Measurements from ENCODE around the gene GFRA4. TPM values are rescaled to one million over a fixed set of nuclear protein-coding genes. Genes with fewer than 3 reads are reported as not detected.

Gene GFRA4
- total RNA-seq, 4 donors from 2014 or later: not detected

DNA sequence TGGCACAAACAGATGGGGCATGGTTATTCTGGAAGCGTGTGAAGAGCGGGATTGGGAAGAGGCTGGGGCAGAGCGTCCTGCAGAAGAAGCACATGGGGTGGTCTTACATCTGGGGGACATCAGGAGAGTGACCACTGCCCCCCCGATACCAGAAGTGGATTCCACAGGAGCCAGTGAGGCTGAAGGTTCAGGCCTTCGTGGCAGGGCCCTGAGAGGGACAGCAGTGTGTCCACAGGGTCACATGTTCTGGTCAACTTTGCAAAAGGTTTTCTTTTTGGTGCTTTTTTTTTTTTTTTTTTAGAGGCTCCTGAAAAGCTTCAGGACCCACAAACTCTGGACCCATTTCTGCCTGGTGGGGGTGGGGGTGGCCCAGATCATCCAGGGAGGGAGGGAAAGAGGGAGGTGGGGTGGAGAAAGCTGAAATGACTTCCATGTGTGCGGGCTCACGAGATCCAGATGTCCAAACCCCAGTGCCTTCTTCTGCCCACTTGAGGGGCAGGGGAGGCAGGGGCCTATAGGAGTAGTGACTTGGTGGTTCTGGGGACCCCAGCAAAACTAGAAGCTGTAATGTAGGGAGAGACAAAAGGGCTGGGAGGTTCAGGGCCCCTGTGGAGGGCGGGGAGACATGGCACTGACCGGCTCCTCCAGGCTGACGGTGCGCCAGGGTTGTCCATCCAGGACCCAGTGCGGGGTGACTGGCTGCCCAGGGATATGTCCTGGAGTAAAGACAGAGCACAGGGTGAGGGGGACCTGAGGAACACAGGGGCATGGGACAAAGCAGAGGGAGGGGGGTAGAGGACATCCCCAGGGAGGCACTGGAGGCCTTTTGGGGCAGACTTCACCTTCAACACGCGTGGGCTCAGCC, 15.9 kb upstream of the GFRA4 start:
- Histone ChIP-seq H3K27me3 (peaks cover 5 to 23% (median 9%) of the 10 kb centered on the region in 3 donors), H3K36me3 (no peaks in the 10 kb centered on the region), H3K9me3 (no peaks in the 10 kb centered on the region), H3K4me3 (peak overlapping the region in 1 of 4 donors; percentile 57), H3K4me1 (peaks cover 0 to 13% of the 10 kb centered on the region in 2 donors), H3K27ac (peak overlapping the region; percentile 63 to 70 (median 66))
- in situ Hi-C loops (cut with MboI; ENCODE audit: low sequenced_read_pairs in 4 of 4): loop anchor here in 2 of 4 donors (5.0 kb wide), 2 partner anchors 33 to 38 kb away; partner anchors contain the start of gene SIGLEC1 (in 1 of the 2)
- DNase-seq (no peak), ATAC-seq (no peak)
- intact Hi-C loops (cut with DNase I; ENCODE audit: low total_unique reads): loop anchor here (5.0 kb wide), 1 partner anchor 88 kb away; the partner anchor contains the start of gene ADISSP
- TF ChIP-seq CTCF (IDR thresholded peaks at IDR 0.05 in 4 of 5, conservative IDR thresholded peaks at IDR 0.05 in 1 of 5) (no peak), POLR2A (IDR thresholded peaks at IDR 0.05) (no peak)

DNA sequence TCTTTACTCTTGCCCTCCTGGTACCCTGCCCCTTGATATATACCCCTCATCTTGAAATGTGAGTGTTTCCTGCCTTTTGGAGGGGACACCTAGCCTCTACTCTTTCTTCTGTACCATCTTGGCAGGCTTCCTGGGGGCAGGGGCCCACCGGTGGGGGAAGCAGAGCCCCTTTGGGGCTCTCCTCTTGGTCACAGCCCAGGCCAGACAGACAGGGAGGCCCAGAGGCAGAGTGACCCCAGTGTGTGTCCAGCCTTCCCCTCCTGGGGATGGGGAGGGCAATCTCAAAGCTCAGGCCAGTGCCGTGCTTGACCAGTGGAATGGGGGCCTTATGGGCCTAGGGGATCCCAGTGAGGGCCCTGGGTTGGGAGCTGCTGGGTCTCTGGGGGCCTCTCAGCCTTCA, 15.0 kb upstream of the GFRA4 start:
- intact Hi-C loops (cut with DNase I; ENCODE audit: low total_unique reads) (loop anchor here (5.0 kb wide), 1 partner anchor 89 kb away; the partner anchor contains the start of gene ADISSP), in situ Hi-C loops (cut with MboI; ENCODE audit: low sequenced_read_pairs in 4 of 4) (loop anchor here in 2 of 4 donors (5.0 kb wide), 2 partner anchors 34 to 39 kb away; partner anchors contain the start of gene SIGLEC1 (in 1 of the 2))
- no peak overlapping the region for H3K4me3 ChIP-seq
- peak overlapping the region; percentile 18 to 52 (median 32) for H3K27ac ChIP-seq
- H3K36me3 ChIP-seq: no peaks in the 10 kb centered on the region
- peaks cover 5 to 23% (median 9%) of the 10 kb centered on the region in 3 donors for H3K27me3 ChIP-seq
- DNase-seq: no peak
- ATAC-seq: no peak
- peaks cover 0 to 13% of the 10 kb centered on the region in 2 donors for H3K4me1 ChIP-seq
- no peaks in the 10 kb centered on the region for H3K9me3 ChIP-seq
- TF ChIP-seq POLR2A (IDR thresholded peaks at IDR 0.05) (no peak), CTCF (IDR thresholded peaks at IDR 0.05 in 4 of 5, conservative IDR thresholded peaks at IDR 0.05 in 1 of 5) (no peak)

GRCh38 chr20:3677733-3678132, 14.5 kb upstream of the GFRA4 start:
- DNase-seq (no peak), ATAC-seq (no peak)
- in situ Hi-C loops (cut with MboI; ENCODE audit: low sequenced_read_pairs in 4 of 4): loop anchor here in 2 of 4 donors (5.0 kb wide), 2 partner anchors 35 to 40 kb away; partner anchors contain the start of gene SIGLEC1 (in 1 of the 2)
- Histone ChIP-seq H3K4me3 (no peak overlapping the region), H3K36me3 (no peaks in the 10 kb centered on the region), H3K4me1 (peaks cover 0 to 13% of the 10 kb centered on the region in 2 donors), H3K9me3 (no peaks in the 10 kb centered on the region), H3K27ac (peak overlapping the region; percentile 18 to 52 (median 32)), H3K27me3 (peaks cover 5 to 22% (median 9%) of the 10 kb centered on the region in 3 donors)
- TF ChIP-seq POLR2A (IDR thresholded peaks at IDR 0.05) (no peak), CTCF (IDR thresholded peaks at IDR 0.05 in 4 of 5, conservative IDR thresholded peaks at IDR 0.05 in 1 of 5) (no peak)
- intact Hi-C loops (cut with DNase I; ENCODE audit: low total_unique reads): loop anchor here (5.0 kb wide), 1 partner anchor 90 kb away; the partner anchor contains the start of gene ADISSP

- Histone ChIP-seq H3K4me3 (no peak overlapping the region), H3K27me3 (peaks cover 0 to 3% (median 0%) of the 10 kb centered on the region in 3 donors), H3K36me3 (no peaks in the 10 kb centered on the region), H3K4me1 (peaks cover 0 to 8% of the 10 kb centered on the region in 2 donors), H3K27ac (no peak overlapping the region), H3K9me3 (no peaks in the 10 kb centered on the region)
- no peak for TF ChIP-seq CTCF (IDR thresholded peaks at IDR 0.05 in 4 of 5, conservative IDR thresholded peaks at IDR 0.05 in 1 of 5)
- no peak for TF ChIP-seq POLR2A (IDR thresholded peaks at IDR 0.05)
- ATAC-seq: no peak
- in situ Hi-C loops (cut with MboI; ENCODE audit: low sequenced_read_pairs in 4 of 4): loop anchor here in 2 of 4 donors (5.0 kb wide), 2 partner anchors 37 to 42 kb away; partner anchors contain the start of gene SIGLEC1 (in 1 of the 2)
- no peak for DNase-seq
- intact Hi-C loops (cut with DNase I; ENCODE audit: low total_unique reads): loop anchor here (5.0 kb wide), 1 partner anchor 92 kb away; the partner anchor contains the start of gene ADISSP
These were observed 12.0 kb upstream of the GFRA4 start for GRCh38 chr20:3674995-3675900.
